ENCODE results near the gene TUBG1.

GRCh38 chr17:42613699-42614295, 4.3 kb downstream of the TUBG1 start:
- no peak for TF ChIP-seq BHLHE40 (IDR thresholded peaks at IDR 0.05; ENCODE audit: borderline replicate concordance)
- TF ChIP-seq NFRKB (IDR thresholded peaks at IDR 0.05), result no peak
- TF ChIP-seq ELF4 (IDR thresholded peaks at IDR 0.05), result no peak
- no peak for TF ChIP-seq HDGF (IDR thresholded peaks at IDR 0.05; ENCODE audit: borderline replicate concordance)
- no peak for TF ChIP-seq FOXM1 (IDR thresholded peaks at IDR 0.05; ENCODE audit: borderline replicate concordance)
- TF ChIP-seq SUZ12 (IDR thresholded peaks at IDR 0.05), result no peak
